HCT116 (cell line): Measurements from ENCODE around the gene SPRR5. TPM values are rescaled to one million over a fixed set of nuclear protein-coding genes. Genes with fewer than 3 reads are reported as not detected.

Source experiments
- ATAC-seq: fragments of 200-7000 bp; cut with Tn5 transposase; 2 replicates; pipeline ENCODE4 v1.9.1; 2020; ENCODE audit warnings: mild to moderate bottlenecking, moderate library complexity
- BruUV-seq: library from RNA; stranded (reverse); fragments of 400-500 nt; replicated peaks from 2 replicates; lab custom pipeline; 2021; lab: Mats Ljungman, UMichigan
- CTCF ChIA-PET: fragments of 300-600 bp; sonication (Branson Sonifier 250); formaldehyde crosslinking; loops from one replicate; lab custom pipeline; 2021; ENCODE audit warnings: antibody characterized with exemption; lab: Charles Lee
- POLR2A ChIA-PET: fragments of 300-600, 350-600 bp; sonication (Branson Sonifier 250); formaldehyde crosslinking; loops from one replicate; lab custom pipeline; 2021; ENCODE audit warnings: antibody characterized with exemption; lab: Charles Lee
- RAD21 ChIA-PET, 2 experiments: fragments of 300-600 bp; sonication (Branson Sonifier 250); formaldehyde crosslinking; loops; one replicate each; lab custom pipeline; 2023; ENCODE audit warnings: low total read pairs in 2 of 2; ENCODE audit not compliant: uncharacterized antibody in 2 of 2, unreplicated experiment in 2 of 2, low non-redundant PET in 1 of 2; lab: Charles Lee
- DNase-seq: peaks from one replicate; pipeline ENCODE4 v3.0.0-alpha.2; 2010; ENCODE audit warnings: low read depth, low spot score
- H2AFZ ChIP-seq: fragments of 200-600 bp; shearing (Covaris generic), sonication (generic); 2 replicates; pipeline ENCODE4 v1.6.1; 2017; ENCODE audit warnings: low read depth, mixed run types, mixed read lengths, antibody characterized with exemption, low read length; ENCODE audit not compliant: poor library complexity, severe bottlenecking
- H3K27ac ChIP-seq: 2 replicates; pipeline ENCODE4 v1.5.1; 2012; ENCODE audit warnings: low read depth, low read length
- H3K27me3 ChIP-seq: fragments of 200-600 bp; sonication (generic); 2 replicates; pipeline ENCODE4 v1.6.1; 2016; ENCODE audit warnings: mixed run types, low read length, mixed read lengths; ENCODE audit not compliant: insufficient read depth
- H3K36me3 ChIP-seq, 2 experiments: fragments of 200-500 bp in 1 of 2; fragments of 200-600 bp in 1 of 2; sonication (Bioruptor generic) in 1 of 2; sonication (generic) in 1 of 2; 2 replicates each; pipeline versions ENCODE4 v1.5.1 to v1.6.1; 2014 to 2016; ENCODE audit warnings: low read length in 2 of 2, inconsistent platforms in 1 of 2, mixed read lengths in 1 of 2, mixed run types in 1 of 2; ENCODE audit not compliant: insufficient read depth in 2 of 2, control insufficient read depth in 1 of 2
- H3K4me1 ChIP-seq, 2 experiments: fragments of 200-600 bp in 1 of 2; sonication (generic) in 1 of 2; 2 replicates each; pipeline versions ENCODE4 v1.5.1 to v1.6.1; 2012 to 2017; ENCODE audit warnings: low read length in 2 of 2, inconsistent platforms in 1 of 2, mild to moderate bottlenecking in 1 of 2, mixed read lengths in 1 of 2, mixed run types in 1 of 2, moderate library complexity in 1 of 2; ENCODE audit not compliant: insufficient read depth in 2 of 2, control insufficient read depth in 1 of 2
- H3K4me2 ChIP-seq: fragments of 200-600 bp; sonication (generic); 2 replicates; pipeline ENCODE4 v1.6.1; 2017; ENCODE audit warnings: mixed run types, low read length, mixed read lengths
- H3K4me3 ChIP-seq, 2 experiments: fragments of 200-600 bp in 1 of 2; sonication (generic) in 1 of 2; replicated peaks in 1 of 2; 2 replicates each; pipeline ENCODE4 v1.5.1; 2011 to 2016; ENCODE audit warnings: low read length in 2 of 2, control low read depth in 1 of 2, low read depth in 1 of 2, mild to moderate bottlenecking in 1 of 2, mixed read lengths in 1 of 2, mixed run types in 1 of 2
- H3K79me2 ChIP-seq: fragments of 200-600 bp; sonication (generic); 2 replicates; pipeline ENCODE4 v1.6.1; 2017; ENCODE audit warnings: mild to moderate bottlenecking, mixed run types, low read length, moderate library complexity, mixed read lengths; ENCODE audit not compliant: insufficient read depth
- H3K9ac ChIP-seq: fragments of 200-600 bp; sonication (generic); 2 replicates; pipeline ENCODE4 v1.6.1; 2016; ENCODE audit warnings: low read length, mixed read lengths
- H3K9me2 ChIP-seq: fragments of 200-600 bp; sonication (generic), shearing (Covaris generic); 2 replicates; pipeline ENCODE4 v1.6.1; 2017; ENCODE audit warnings: mixed run types, mild to moderate bottlenecking, moderate library complexity; ENCODE audit not compliant: insufficient read depth
- H3K9me3 ChIP-seq, 2 experiments: fragments of 200-500 bp in 1 of 2; fragments of 200-600 bp in 1 of 2; sonication (Bioruptor generic) in 1 of 2; sonication (generic) in 1 of 2; 2 replicates each; pipeline ENCODE4 v1.6.1; 2014 to 2017; ENCODE audit warnings: low read length in 2 of 2, mixed read lengths in 2 of 2, inconsistent platforms in 1 of 2, low read depth in 1 of 2, mild to moderate bottlenecking in 1 of 2, mixed run types in 1 of 2, moderate library complexity in 1 of 2; ENCODE audit not compliant: control insufficient read depth in 1 of 2, insufficient read depth in 1 of 2
- H4K20me1 ChIP-seq: fragments of 200-600 bp; sonication (generic), shearing (Covaris generic); 2 replicates; pipeline ENCODE4 v1.6.1; 2017; ENCODE audit warnings: mixed run types, mild to moderate bottlenecking, moderate library complexity; ENCODE audit not compliant: insufficient read depth
- CBX3 ChIP-seq: IDR thresholded peaks from 2 replicates; pipeline ENCODE4 v1.6.1; 2012; ENCODE audit warnings: low read depth
- ELF1 ChIP-seq: IDR thresholded peaks from 2 replicates; pipeline ENCODE4 v1.6.1; 2012; ENCODE audit warnings: low read depth, borderline replicate concordance
- EZH2phosphoT487 ChIP-seq: fragments of 200-600 bp; IDR thresholded peaks from 2 replicates; pipeline ENCODE4 v1.6.1; 2018; ENCODE audit warnings: antibody characterized with exemption, borderline replicate concordance
- JUND ChIP-seq: IDR thresholded peaks from 2 replicates; pipeline ENCODE4 v1.6.1; 2012
- MAX ChIP-seq: IDR thresholded peaks from 2 replicates; pipeline ENCODE4 v1.6.1; 2012
- SRF ChIP-seq: IDR thresholded peaks from 2 replicates; pipeline ENCODE4 v1.6.1; 2012; ENCODE audit warnings: low read depth
- ZNF274 ChIP-seq: fragments of 200-500 bp; sonication (Bioruptor generic); IDR thresholded peaks from 2 replicates; pipeline ENCODE4 v1.6.1; 2014; ENCODE audit warnings: mild to moderate bottlenecking, low read depth, low read length, inconsistent platforms
- intact Hi-C: fragments of 100-400 bp; cut with micrococcal nuclease; formaldehyde crosslinking; loops from 2 replicates; pipeline ENCODE4 v1.10.0; 2022
- total RNA-seq: library from RNA; stranded (reverse); gene quantifications from one replicate; pipeline ENCODE4 v1.2.1, GENCODE V29; 2021; ENCODE audit not compliant: unreplicated experiment

The SPRR5 gene
- total RNA-seq, 1 experiment from 2014 or later = not detected

DNA sequence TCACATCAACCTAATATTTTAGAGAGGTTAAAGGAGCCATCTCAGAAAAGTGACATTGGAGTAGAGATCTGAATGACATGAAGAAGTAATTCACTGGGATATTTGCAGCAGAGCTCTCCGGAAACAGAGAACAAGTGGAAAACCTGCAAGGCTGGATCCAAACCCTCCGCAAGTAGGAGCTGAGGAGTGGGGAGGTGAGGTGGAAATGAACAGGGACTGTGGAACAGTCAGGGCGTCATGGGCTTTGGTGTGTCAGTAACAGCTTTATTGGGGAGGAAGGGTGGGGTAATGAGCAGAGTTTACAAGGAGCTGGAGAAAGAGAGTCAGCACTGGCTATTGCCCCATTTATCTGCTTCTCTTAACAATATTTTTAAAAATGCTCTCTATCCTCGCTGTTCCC is 48.0 kb upstream of the SPRR5 start:
- H3K27ac ChIP-seq = no peak overlapping the region
- H3K4me1 ChIP-seq = 0 out of 4 replicates have a peak, but pooled peaks cover 0 to 3% of the 10 kb centered on the region in 2 experiments
- no peaks in the 10 kb centered on the region for H3K36me3 ChIP-seq
- H3K27me3 ChIP-seq = peaks cover 72% of the 10 kb centered on the region
- POLR2A ChIA-PET = no interaction called here
- BruUV-seq = no TSS peak
- intact Hi-C loops = no loop called here
- no peaks in the 10 kb centered on the region for H3K9me2 ChIP-seq
- no peak for TF ChIP-seq ZNF274
- no peak for TF ChIP-seq CBX3
- TF ChIP-seq SRF = no peak
- TF ChIP-seq MAX = no peak
- TF ChIP-seq ELF1 = no peak
- no peak for TF ChIP-seq JUND
- TF ChIP-seq, all 23 proteins: peak for 0
- ChIA-PET CTCF (no interaction called here), RAD21 (no interaction called here)
- H4K20me1 ChIP-seq = no peaks in the 10 kb centered on the region
- H3K9me3 ChIP-seq = no peaks in the 10 kb centered on the region
- ATAC-seq = no peak
- DNase-seq = no peak
- H3K9ac ChIP-seq = no peak overlapping the region
- no peaks in the 10 kb centered on the region for H3K79me2 ChIP-seq
- H3K4me2 ChIP-seq = no peak overlapping the region
- no peak overlapping the region for H3K4me3 ChIP-seq
- H2AFZ ChIP-seq = no peak overlapping the region

DNA sequence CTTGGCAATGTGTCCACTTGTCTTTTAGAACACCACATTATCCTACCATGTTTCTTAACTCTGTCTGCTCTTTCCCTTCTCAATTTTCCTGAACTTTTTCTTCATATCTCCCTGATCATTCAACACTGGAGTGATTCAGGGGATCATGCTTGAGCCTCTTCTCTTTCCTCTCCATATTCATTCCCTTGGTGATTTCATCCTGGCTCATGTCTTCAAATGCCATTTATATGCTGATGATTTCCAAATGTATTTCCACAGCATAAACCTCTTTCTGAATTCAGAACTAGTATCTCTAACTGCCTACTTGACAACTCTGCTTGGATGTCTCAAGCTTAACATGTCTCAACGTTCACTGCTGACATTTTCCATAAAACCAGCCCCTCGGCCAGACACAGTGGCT is 47.1 kb upstream of the SPRR5 start:
- H3K9me2 ChIP-seq = no peaks in the 10 kb centered on the region
- no peaks in the 10 kb centered on the region for H3K9me3 ChIP-seq
- CTCF ChIA-PET = no interaction called here
- no peak for DNase-seq
- peaks cover 74% of the 10 kb centered on the region for H3K27me3 ChIP-seq
- no peak for TF ChIP-seq EZH2phosphoT487
- no peak overlapping the region for H3K4me2 ChIP-seq
- POLR2A ChIA-PET = no interaction called here
- RAD21 ChIA-PET = no interaction called here
- no peak overlapping the region for H3K27ac ChIP-seq
- H3K4me1 ChIP-seq = 0 out of 4 replicates have a peak, but pooled peaks cover 0 to 3% of the 10 kb centered on the region in 2 experiments
- no peak overlapping the region for H3K4me3 ChIP-seq
- no peak overlapping the region for H3K9ac ChIP-seq
- H3K36me3 ChIP-seq = no peaks in the 10 kb centered on the region
- ATAC-seq = no peak
- no TSS peak for BruUV-seq
- H3K79me2 ChIP-seq = no peaks in the 10 kb centered on the region
- no peaks in the 10 kb centered on the region for H4K20me1 ChIP-seq
- no peak overlapping the region for H2AFZ ChIP-seq
- intact Hi-C loops = no loop called here
